HK-2 (cell line): ENCODE data around the gene C1orf116.
A peak's percentile ranks its signal among the peaks of the same experiment; 100 is the strongest.

Experiments
- DNase-seq: peaks from one replicate; pipeline ENCODE4 v3.0.0-alpha.2; 2018; ENCODE audit not compliant: unreplicated experiment

The C1orf116 gene

GRCh38 chr1:206992790-206993189 lies 39.8 kb downstream of the C1orf116 start:
- DNase-seq: no peak

DNA sequence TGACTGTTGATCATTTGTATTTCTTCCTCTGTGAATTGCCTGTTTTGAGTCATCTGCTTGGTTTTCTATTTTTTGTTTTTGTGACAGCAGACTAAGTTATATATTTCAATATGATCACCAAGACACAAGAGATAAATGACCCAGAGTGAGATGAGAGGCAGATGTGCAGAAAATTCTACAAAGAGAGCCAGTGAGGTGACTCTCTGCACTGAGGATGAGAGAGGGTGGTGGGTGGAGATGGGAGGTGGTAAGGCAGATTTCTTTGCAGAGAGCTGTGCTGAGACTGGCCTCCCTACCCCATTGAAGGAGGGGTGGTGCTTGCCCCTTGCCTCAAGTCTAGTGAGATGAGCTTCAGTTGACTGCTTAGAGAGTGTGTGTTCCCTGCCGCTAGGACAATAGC lies 44.7 kb downstream of the C1orf116 start:
- DNase-seq: no peak

DNA sequence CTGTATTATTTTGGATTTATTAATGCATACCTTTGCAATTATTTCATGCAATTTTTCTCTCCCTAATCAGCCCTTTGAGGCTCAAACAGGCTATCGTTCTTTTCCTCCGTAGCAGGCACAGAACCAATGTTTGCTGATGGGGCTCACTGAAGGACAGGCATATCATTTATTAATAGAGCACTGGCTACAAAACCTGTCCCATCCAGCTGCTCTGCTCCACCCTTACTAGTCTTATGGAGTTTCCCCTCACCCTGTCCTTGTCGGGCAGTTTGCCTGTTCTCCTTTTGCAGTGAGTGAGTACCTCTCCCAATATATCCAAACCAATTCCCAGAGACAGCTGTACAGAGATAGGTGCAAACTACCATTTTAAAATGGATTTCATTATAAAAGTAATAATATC lies 45.7 kb downstream of the C1orf116 start:
- DNase-seq: no peak

- DNase-seq: no peak
Observed at GRCh38 chr1:206986402-206986801, 46.2 kb downstream of the C1orf116 start.

DNA sequence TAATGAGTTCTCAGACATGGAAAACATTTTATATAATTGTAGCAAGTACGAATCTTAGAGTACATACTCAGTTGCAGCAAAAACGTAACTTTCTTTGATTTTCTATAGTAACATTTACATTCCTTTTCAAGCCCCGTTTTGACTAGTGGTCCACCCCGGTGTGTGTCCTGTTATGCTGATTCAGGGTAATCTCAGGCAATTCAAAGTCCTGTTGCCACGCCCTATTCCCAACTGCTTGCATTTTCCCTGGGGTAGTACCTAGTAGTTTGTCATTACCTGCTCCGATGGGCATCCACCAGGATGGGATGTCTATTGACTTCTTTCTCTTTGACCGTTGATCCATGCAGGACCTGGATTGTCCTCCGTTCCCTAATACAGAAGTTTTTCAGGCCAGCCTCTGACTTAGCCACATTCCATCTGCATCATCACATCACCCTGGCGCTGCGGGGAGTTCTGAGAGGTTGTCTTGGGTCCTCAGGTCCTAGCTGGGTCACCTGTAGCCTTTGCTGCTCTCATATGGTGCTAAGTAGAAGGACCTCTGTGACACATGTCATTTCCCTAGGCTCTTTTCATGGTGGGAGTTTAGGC lies 47.3 kb downstream of the C1orf116 start:
- no peak for DNase-seq

GRCh38 chr1:206982216-206982615 lies 50.3 kb downstream of the C1orf116 start:
- DNase-seq: peak; percentile 49

- DNase-seq: peak; percentile 33
Observed at GRCh38 chr1:206979379-206980043, 53.0 kb downstream of the C1orf116 start.

- no peak for DNase-seq
Observed at GRCh38 chr1:206978259-206978658, 54.3 kb downstream of the C1orf116 start.

GRCh38 chr1:206975306-206975705 lies 57.2 kb downstream of the C1orf116 start:
- DNase-seq: peak; percentile 33

DNA sequence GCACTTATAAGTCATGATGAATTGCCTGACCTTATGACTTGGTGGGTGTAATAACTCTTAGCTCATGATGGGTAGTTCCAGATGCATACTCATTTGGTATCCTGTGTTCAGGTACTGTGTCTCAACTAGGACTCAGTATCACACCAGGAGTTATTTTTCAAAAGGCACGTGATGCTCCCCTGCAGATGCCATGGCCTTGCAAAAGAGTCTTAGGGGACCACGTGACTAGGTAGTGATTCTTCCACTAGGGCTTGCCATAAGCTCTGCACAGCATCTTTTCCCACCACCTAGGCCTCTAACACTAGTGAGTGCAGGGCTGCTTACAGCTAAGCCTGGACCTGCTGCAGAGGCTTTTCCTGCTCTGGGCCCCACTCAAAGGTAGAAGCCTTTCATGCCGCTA lies 58.4 kb downstream of the C1orf116 start:
- no peak for DNase-seq

GRCh38 chr1:206972728-206973127 lies 59.8 kb downstream of the C1orf116 start:
- no peak for DNase-seq

GRCh38 chr1:206971029-206971655 lies 61.4 kb downstream of the C1orf116 start:
- DNase-seq: no peak

GRCh38 chr1:206970446-206970845 lies 62.1 kb downstream of the C1orf116 start, which contains the start of gene FCAMR:
Gene FCAMR (minus strand): TSS chr1:206970460. CDS start chr1:206970125, 335 bp downstream.
- no peak for DNase-seq

DNA sequence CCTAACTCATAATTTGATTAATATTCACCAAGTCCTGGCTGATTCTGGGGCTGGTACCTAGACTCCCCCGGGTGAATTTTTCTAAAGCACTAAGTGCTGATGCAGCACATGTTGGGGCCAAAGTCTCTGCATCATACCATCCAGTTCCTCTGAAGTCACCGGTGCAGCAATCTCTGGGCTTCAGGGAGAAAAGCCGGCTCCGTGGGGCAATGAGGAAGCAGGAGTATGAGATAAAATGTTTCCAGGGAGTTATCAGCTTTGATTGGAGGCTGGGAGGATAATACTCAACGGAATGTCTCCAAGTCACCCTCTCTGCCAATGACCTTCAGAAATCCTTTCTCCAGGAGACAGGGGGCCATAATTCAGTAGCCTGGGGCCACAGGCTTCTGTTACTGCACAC lies 63.5 kb downstream of the C1orf116 start:
- DNase-seq: no peak
